ENCODE data around the gene CHMP4B. TPM values are rescaled to one million over a fixed set of nuclear protein-coding genes. Genes with fewer than 3 reads are reported as not detected.

Gene CHMP4B
- total RNA-seq, 1 donor from 2014 or later: 46.4 TPM

DNA sequence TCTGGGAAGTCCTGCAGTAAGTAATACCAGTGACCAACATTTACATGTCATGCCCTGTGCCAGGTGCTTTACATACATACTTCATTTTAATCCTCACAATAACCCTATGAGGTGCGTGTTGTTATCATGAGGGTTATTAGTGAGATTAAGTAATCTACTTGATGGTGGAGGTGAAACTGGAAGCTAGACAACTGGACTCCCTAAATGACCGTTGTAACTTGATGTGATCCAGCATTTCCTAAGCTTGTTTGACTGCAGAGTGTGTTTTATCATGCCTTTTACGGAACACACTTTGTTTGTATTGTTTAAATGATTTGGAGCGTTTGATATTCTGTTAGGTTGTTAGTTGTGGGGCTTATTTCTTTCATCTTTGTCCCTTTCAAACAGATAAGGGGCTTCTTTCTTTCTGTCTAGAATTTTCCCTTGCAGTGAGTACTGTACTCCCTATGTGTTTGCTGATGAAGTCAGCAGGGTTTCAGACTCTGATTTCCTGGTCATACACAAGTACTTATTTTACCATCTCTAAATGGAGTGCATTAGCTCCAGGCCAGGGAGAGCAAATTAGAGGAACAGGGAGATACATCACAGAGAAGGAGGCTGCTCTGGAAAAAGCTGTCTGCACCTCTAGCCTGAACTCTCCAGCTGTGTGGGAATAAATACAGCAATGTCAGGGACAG, 29.7 kb downstream of the CHMP4B start:
- no peak for DNase-seq
- peaks cover 26% of the 10 kb centered on the region for H3K4me1 Mint-ChIP-seq (ENCODE audit: low read depth, unreplicated experiment)

DNA sequence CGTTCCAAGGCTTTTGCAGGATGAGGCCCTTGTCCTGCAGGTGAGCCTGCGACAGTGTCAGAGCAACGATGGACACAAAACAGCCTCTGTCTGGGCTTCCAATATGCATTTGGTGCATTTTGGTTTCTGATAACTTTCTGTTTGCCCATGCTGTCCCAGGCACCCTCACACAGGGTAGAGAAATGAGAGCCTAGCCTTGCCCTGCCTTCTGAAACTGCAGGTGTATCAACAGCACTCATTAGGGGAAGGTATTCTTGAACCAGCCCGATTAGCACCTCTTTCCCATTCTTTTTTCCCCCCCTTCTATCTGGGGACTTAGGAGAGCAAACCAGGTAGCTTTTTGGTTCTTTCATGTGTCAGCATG, 30.3 kb downstream of the CHMP4B start:
- peaks cover 29% of the 10 kb centered on the region for H3K4me1 Mint-ChIP-seq (ENCODE audit: low read depth, unreplicated experiment)

More for the DNA sequence above, 29.7 kb downstream of the CHMP4B start:
- TF ChIP-seq, protein P1, sequence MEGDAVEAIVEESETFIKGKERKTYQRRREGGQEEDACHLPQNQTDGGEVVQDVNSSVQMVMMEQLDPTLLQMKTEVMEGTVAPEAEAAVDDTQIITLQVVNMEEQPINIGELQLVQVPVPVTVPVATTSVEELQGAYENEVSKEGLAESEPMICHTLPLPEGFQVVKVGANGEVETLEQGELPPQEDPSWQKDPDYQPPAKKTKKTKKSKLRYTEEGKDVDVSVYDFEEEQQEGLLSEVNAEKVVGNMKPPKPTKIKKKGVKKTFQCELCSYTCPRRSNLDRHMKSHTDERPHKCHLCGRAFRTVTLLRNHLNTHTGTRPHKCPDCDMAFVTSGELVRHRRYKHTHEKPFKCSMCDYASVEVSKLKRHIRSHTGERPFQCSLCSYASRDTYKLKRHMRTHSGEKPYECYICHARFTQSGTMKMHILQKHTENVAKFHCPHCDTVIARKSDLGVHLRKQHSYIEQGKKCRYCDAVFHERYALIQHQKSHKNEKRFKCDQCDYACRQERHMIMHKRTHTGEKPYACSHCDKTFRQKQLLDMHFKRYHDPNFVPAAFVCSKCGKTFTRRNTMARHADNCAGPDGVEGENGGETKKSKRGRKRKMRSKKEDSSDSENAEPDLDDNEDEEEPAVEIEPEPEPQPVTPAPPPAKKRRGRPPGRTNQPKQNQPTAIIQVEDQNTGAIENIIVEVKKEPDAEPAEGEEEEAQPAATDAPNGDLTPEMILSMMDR (IDR thresholded peaks at IDR 0.05; ENCODE audit: partially characterized antibody, unreplicated experiment): no peak
- H3K9me3 Mint-ChIP-seq (ENCODE audit: unreplicated experiment): peaks cover 4% of the 10 kb centered on the region
- H3K4me3 Mint-ChIP-seq (ENCODE audit: unreplicated experiment): no peak overlapping the region
- H3K27ac Mint-ChIP-seq (ENCODE audit: unreplicated experiment): no peak overlapping the region
- H3K36me3 Mint-ChIP-seq (ENCODE audit: unreplicated experiment): peaks cover 3% of the 10 kb centered on the region
- H3K27me3 Mint-ChIP-seq (ENCODE audit: unreplicated experiment): peaks cover 9% of the 10 kb centered on the region

DNA sequence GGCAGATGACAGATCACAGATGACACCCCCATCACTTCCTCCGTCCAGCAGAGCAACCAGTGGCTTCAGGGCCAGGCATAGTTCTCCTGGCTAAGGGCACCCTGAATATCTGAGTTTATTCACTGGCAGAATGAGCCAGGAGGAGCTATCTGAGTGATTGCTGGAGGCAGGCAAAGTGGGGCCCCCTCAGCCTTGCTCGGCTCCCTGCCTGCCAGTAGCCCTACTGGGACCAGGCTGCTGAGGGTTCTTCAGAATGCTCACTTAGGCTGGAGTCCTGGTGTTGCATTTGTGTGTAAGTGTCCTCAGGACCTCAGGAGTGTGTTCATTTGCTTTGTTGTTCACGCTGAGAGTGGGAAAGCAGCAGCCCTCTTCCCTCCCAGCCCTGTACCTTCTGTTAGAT, 31.2 kb downstream of the CHMP4B start:
- TF ChIP-seq, protein P1 (IDR thresholded peaks at IDR 0.05; ENCODE audit: partially characterized antibody, unreplicated experiment): no peak
- Mint-ChIP-seq H3K36me3 (ENCODE audit: unreplicated experiment) (no peaks in the 10 kb centered on the region), H3K27me3 (ENCODE audit: unreplicated experiment) (peaks cover 4% of the 10 kb centered on the region), H3K4me1 (ENCODE audit: low read depth, unreplicated experiment) (peaks cover 31% of the 10 kb centered on the region), H3K4me3 (ENCODE audit: unreplicated experiment) (no peak overlapping the region), H3K27ac (ENCODE audit: unreplicated experiment) (no peak overlapping the region), H3K9me3 (ENCODE audit: unreplicated experiment) (peaks cover 6% of the 10 kb centered on the region)
- DNase-seq: no peak

More for the DNA sequence above, 30.3 kb downstream of the CHMP4B start:
- H3K36me3 Mint-ChIP-seq (ENCODE audit: unreplicated experiment): no peaks in the 10 kb centered on the region
- no peak for DNase-seq
- no peak overlapping the region for H3K4me3 Mint-ChIP-seq (ENCODE audit: unreplicated experiment)
- H3K9me3 Mint-ChIP-seq (ENCODE audit: unreplicated experiment): peaks cover 6% of the 10 kb centered on the region
- H3K27me3 Mint-ChIP-seq (ENCODE audit: unreplicated experiment): peaks cover 9% of the 10 kb centered on the region
- TF ChIP-seq, protein P1 (IDR thresholded peaks at IDR 0.05; ENCODE audit: partially characterized antibody, unreplicated experiment): no peak
- H3K27ac Mint-ChIP-seq (ENCODE audit: unreplicated experiment): no peak overlapping the region

DNA sequence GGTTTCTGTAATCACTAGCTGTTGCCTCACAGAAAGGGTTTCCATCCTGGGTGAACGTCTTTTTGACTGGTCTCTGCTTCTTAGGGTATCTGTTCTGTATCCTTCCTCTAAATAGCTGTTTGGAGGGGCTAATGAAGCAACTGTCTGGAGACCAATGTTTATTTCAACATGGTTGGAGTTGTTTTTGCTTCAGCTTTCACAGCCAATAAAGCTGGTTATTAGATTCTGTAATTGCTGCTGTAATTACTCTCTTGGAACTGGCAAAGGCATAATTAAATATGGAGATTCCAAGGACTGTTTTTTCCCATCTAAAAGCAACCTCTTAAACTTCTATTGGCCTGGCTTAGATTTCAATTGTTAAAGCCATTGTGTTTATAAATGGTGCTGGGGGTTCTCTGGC, 31.9 kb downstream of the CHMP4B start:
- TF ChIP-seq, protein P1 (IDR thresholded peaks at IDR 0.05; ENCODE audit: partially characterized antibody, unreplicated experiment): no peak
- DNase-seq: no peak

DNA sequence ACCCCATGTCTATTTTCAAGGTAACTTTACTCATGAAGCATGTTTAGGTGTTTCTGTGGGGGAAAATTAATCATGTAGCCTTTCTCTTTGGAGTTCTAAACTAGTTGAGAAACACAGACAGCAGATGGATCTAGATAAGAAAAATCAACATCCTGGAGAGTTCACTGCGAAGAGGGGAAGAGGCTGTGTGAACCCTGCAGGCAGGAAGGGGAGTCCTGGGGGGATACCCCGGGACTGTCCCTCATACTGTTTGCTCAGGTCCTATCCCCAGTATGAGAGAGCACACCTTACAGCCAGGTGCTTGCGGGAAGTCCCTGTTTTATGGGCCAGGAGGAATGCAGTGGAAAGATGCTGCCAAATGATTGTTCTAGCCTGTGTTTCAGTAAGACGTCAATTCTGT, 32.7 kb downstream of the CHMP4B start:
- peaks cover 4% of the 10 kb centered on the region for H3K27me3 Mint-ChIP-seq (ENCODE audit: unreplicated experiment)
- peaks cover 6% of the 10 kb centered on the region for H3K9me3 Mint-ChIP-seq (ENCODE audit: unreplicated experiment)
- no peak overlapping the region for H3K4me3 Mint-ChIP-seq (ENCODE audit: unreplicated experiment)
- no peaks in the 10 kb centered on the region for H3K36me3 Mint-ChIP-seq (ENCODE audit: unreplicated experiment)
- peaks cover 26% of the 10 kb centered on the region for H3K4me1 Mint-ChIP-seq (ENCODE audit: low read depth, unreplicated experiment)
- no peak overlapping the region for H3K27ac Mint-ChIP-seq (ENCODE audit: unreplicated experiment)
- TF ChIP-seq, protein P1 (IDR thresholded peaks at IDR 0.05; ENCODE audit: partially characterized antibody, unreplicated experiment): no peak
- no peak for DNase-seq

More for the DNA sequence above, 31.9 kb downstream of the CHMP4B start:
- Mint-ChIP-seq H3K9me3 (ENCODE audit: unreplicated experiment) (peaks cover 6% of the 10 kb centered on the region), H3K4me1 (ENCODE audit: low read depth, unreplicated experiment) (peaks cover 30% of the 10 kb centered on the region), H3K36me3 (ENCODE audit: unreplicated experiment) (no peaks in the 10 kb centered on the region), H3K27ac (ENCODE audit: unreplicated experiment) (no peak overlapping the region), H3K4me3 (ENCODE audit: unreplicated experiment) (no peak overlapping the region), H3K27me3 (ENCODE audit: unreplicated experiment) (peaks cover 4% of the 10 kb centered on the region)
